Cardiac atrium fibroblast (primary cell): ENCODE results near the gene REV3L. TPM values are rescaled to one million over a fixed set of nuclear protein-coding genes. Genes with fewer than 3 reads are reported as not detected.

Experiments
- total RNA-seq: library from RNA; depleted of rRNA; stranded (reverse); fragments of >200 nt; gene quantifications from 2 replicates; pipeline ENCODE4 v1.2.3, GENCODE V29; 2015

REV3L gene
- total RNA-seq, result 26.0 and 39.4 TPM in 2 replicates

GRCh38 chr6:111482959-111483735, at the start of gene REV3L:
TSS of gene REV3L (minus strand) at chr6:111483218. CDS start at chr6:111482888, 330 bp downstream.

Other genes with a start within 250 kb of the REV3L start
- gene TRAF3IP2, start 122.7 kb upstream of the REV3L start, total RNA-seq, result 23.3 and 30.0 TPM in 2 replicates